GM18519 (cell line): ENCODE results near the gene HIPK2.

Experiments used
- ATAC-seq: cut with Tn5 transposase; IDR thresholded peaks from one replicate; pipeline ENCODE4 v1.9.1; 2021; ENCODE audit warnings: mild to moderate bottlenecking, moderate library complexity; ENCODE audit not compliant: unreplicated experiment, low FRiP score

HIPK2 gene

DNA sequence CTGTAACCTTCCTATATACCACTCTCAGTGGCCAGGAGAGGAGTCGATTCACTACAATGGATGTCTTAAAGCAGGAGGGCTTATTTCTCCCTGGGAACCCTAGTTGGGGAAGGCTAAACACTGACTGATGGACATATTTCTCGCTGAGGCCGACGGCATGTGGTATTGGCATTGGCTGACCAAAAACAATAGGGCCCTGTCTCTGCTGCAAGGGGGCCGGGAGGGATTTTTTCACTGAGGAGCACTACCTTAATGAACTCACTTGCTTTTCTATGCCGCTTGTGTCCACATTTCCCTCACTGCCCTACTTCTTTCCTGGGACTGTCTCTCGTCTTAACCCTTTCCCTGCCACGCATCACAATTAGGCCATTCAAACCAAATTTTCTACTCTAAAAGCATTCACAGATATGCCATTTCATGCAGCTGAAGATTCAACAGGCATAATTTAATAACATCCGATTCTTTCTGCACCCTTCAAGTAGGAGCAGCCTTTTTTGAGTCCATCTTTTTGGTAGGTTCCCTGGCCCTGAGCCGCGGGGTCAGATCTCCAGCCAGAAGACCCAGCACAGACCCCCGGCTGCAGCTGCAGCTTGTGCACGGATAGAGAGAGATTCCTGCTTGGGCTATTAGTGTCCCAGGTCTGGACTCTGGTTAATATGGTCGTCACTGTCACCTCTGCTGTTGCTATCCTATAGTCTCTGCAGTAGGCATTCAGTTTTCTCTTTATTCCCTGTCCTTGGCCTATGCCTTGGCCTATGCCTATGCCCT lies 118.7 kb downstream of the HIPK2 start:
- no peak for ATAC-seq

DNA sequence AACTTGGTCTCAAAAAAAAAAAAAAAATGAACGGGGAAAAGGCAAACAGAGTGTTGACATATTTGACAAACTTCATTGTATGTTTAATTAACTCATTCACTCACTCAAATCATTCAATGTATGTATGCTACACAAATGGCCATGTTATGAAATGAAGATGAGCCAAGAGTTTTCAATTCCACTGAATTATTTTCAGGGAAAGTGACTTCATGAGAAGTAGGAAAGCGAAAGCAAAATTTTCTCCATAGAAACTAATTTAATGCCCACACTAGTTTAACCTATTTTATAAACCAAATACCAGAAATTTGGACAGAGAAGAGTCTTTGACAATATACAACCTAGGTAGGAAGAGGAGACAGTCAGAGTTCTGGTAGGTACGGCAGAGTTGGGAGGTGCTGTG lies 119.5 kb downstream of the HIPK2 start:
- ATAC-seq = no peak

DNA sequence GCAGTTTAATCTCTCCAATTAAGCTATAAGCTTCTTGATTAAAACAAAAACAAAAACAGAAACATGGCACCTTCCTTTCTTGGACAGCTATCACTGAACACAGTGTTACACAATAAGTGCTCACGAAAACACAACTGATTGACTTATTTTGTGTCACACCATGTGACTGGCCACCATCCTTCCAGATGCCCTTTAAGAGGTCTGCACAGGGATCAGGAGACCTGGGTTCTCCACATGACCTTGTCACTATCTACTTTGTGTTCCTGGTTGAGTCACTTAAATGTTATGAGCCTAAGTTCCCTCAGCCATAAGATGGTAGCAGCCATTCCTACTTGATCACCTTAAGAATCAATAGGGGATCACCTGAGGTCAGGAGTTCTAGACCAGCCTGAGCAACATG lies 120.1 kb downstream of the HIPK2 start:
- ATAC-seq = no peak

DNA sequence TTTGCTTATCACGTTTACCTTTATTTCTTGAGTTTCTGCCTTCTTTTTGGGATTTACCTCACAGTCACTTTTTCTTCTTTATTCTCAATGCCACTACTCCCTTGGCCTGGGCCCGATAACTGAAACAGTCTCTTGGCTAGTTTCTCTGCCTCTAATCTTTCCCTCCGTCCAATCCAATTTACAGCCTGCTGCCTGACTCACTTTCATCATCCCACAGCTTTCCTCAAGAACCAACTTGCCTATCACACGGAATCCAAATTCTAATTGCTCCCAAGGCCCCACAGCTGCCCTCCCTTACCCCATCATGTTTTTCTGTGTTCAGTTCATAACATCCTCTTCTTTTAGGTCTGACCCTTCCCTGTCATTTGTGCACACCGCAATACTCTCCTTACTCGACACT lies 121.4 kb downstream of the HIPK2 start:
- no peak for ATAC-seq

DNA sequence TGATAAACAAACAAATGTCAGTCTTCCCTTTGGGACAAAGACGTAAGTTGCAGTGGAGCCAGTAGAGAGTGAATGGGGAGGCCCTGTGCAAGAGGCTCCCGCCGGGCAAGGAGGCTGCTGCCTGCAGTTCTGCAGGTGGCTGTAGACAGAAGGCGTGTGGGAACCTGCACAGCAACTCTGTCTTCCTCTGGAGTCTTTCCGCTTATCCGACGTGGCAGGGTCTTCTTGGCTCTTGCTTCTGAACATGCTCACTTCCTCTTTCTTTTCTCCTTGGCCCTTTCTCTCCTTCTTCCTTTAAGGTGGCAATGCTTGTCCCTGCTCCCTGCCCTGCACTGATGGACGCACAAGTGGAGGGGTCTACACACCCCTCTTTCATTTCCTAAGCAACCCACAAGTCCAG lies 122.5 kb downstream of the HIPK2 start:
- ATAC-seq = no peak

DNA sequence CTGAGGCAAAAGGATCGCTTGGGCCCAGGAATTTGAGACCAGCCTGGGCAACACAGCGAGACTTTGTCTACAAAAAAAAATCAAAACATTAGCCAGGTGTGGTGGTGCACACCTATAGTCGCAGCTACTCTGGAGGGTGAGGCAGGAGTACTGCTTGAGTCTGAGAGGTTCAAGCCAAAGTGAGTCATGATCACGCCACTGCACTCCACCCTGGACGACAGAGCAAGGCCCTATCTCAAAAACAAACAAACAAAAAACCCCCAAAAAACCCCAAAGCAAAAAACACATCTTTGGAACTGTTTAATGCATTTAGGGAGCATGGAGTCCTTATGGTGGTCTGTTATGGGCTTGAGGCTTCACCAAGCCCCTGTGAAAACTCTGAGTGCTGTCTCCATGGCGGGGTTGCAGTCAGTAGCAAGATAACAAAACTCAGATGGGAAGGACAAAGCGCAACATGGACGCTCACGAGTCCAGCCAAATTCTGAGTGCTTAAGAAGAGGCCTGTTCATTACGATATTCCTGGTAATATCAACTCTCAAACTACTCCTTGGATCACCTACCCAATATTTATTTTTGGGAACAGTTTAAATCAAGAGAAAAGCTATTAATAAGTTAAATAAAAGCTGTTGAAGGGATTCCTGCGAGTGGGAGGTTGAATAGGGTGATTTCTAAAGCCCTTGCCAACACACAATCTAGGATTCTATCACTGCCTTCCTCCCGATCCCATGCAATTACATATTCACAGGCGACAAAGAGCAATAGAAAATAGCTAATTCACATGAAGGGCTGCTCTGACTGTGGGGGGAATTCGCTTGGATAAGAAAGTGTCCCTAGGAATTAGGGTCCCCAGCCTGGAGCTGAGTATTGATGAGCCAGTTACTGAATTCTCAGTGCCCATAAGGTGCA lies 123.3 kb downstream of the HIPK2 start:
- ATAC-seq = no peak

DNA sequence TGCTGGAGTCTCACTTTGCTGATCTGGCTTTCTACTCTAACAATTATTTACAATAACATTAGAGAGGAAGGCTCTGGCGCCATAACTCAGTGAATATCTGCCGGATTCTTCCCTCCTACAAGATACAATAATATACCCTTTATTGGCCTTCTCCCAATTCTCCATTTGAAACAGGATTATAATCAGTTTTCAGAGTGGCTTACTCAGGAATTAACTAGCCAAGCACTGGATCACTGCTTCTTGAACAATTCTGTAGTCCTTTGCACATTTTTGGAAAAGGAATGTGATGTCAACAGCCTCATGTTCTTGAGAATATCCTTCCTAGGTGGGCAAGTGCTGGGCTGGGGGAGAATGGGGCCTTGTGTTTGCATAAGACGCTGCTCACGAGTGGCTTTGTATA lies 125.9 kb downstream of the HIPK2 start:
- ATAC-seq = no peak

DNA sequence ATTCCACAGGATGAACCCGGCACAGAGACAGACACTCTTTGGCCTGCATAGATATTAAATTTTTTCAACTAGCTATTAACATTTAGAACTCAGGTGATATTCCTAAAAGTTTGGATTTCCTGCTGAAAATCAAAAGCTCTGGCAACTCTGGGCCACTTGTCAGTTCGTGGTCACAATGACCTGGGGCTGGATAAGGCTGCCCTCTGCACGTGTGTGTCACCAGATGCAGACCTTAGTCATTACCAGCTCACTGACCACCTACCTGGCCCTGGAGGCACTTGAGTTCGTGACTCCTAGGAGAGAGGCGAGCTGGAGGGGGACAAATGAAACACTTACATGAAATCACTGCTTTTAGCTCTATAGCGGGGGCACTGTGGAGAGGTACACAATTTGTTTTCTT lies 126.5 kb downstream of the HIPK2 start:
- no peak for ATAC-seq

DNA sequence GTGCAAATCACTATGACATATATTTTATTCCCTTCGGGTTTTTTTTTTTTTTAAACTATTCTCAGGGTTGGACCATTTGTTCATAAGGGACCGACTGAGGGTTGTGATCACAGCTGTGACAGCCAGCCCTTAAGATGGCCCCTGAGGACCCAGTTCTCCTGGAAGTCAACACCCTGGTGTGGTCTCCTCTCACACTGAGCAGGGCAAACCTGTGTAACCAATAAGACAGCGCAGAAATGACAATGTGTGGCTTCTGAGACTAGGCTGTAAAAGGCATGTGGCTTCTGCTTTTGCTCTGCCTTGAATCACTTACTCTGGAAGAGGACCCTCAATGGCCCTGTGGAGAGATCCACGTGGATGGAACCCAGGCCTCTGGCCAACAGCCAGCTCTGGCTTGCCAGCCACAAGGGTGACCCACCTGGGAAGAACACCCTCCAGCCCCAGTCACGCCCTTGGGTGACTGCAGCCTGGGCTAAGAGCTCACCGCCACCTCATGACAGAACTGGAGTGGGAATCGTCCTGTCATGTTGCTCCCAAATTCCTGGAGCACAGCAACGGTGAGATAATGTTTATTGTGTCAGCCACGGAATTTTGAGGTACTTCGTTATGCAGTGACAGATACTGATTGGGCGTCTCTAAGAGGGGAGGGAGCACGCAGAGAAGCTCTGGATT lies 127.2 kb downstream of the HIPK2 start:
- ATAC-seq = no peak

DNA sequence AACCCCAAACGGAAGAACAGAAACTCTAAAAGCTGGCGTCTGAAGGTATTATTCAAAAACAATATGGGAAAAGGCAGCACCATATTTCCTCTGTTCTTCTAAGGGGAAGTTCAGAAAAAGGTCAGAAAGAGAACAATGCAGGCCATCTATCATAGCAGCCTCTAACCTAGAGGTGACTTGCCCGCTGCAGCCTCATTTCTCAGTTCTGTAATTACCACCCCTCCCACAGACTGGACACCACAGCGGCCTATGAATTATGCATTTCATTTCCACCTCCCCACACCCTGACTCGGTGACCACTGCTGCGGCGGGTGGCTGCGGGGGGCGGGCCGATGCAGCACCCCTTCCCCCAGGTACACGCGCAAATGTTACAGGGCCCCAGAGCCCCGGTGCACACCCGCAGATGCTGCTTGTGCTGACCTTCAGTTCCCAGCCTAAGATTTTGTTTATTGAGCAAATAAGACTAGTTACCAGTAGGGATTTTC lies 128.8 kb downstream of the HIPK2 start:
- ATAC-seq = peak; percentile 64

DNA sequence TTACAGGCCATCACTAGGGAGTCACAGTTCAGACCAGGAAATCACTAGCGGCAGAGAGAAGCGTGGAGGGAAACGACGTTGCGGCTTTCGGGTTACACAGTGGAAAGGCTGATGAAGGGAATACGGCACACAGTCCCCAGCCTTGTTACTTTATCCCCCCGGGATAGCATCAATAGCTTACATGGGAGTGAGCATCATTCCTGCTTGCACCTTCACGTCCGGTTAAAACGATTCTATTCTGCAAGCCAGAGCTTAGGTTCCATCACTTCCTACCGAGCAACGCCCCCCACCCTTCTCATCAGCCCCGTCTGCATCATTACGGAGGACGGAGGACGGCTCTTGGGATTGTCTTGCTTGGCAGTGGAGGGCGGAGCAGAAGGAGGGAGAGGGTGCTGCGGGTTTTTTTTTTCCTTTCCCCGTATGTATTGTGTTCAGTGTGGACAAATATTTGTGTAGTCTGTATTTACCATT lies 129.4 kb downstream of the HIPK2 start:
- ATAC-seq = no peak

DNA sequence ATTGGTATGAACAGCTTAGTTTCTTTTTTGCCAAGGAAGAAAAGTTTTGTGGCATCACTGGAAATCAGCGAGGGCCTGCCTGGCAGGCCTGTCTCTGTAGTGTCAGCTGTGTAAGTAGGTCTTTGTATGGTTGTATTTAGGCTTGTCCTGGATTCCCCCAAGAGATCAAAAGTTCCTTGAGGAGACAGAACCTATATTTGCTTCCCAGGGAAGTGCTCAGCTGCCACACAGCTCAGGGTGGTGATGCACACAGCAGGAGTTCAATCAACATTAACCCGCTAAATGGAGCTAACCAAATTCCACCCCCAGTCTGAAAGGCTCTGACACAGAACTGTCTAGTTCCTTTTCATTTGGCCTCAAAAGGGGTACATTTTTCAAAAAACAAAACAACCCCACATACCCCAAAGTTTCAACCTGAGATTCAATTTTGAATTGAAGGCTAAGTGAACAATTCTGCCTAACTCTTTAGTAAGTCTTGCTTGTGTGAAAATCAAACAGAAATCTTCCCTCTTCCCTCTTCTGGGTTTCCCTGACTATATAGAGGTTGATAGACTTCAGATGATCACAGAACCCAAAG lies 129.9 kb downstream of the HIPK2 start:
- no peak for ATAC-seq

DNA sequence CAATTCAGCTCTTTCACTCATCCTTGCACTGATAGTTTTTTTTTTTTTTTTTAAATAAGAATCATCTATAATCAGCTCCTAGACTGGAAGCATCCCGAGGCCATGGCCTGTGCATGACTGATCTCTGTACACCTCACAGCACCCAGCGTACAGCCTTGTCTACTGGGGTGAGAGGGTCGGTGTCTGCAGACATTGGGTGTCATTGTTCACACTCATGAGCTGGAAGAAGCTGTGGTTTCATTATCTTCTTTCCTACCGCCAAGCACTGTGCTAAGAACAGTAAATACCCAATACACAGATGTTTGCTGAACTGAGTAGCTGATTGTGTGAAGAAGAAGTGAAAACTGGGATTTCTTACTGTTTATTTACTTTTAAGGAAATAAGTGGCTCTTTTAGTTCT lies 130.7 kb downstream of the HIPK2 start:
- no peak for ATAC-seq

DNA sequence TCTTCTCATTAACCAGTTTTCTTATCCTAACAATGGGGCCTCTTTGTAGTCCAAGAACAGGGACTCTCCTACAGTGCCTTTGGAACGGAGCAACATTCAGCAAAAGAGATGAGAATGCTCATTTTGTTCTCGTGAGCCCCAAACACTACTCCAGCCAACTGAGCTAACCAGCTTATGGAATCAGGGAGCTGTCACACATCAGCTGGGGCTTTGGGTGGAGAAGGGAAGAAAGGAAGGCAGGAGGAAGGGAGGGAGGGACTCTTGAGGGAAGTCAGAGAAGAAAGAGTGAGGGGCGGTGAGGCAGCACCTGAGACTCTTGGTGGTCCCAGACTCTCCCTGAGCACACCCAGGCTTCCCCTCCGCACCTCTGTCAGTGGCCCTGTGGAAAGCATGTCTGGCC lies 131.2 kb downstream of the HIPK2 start:
- ATAC-seq = no peak

DNA sequence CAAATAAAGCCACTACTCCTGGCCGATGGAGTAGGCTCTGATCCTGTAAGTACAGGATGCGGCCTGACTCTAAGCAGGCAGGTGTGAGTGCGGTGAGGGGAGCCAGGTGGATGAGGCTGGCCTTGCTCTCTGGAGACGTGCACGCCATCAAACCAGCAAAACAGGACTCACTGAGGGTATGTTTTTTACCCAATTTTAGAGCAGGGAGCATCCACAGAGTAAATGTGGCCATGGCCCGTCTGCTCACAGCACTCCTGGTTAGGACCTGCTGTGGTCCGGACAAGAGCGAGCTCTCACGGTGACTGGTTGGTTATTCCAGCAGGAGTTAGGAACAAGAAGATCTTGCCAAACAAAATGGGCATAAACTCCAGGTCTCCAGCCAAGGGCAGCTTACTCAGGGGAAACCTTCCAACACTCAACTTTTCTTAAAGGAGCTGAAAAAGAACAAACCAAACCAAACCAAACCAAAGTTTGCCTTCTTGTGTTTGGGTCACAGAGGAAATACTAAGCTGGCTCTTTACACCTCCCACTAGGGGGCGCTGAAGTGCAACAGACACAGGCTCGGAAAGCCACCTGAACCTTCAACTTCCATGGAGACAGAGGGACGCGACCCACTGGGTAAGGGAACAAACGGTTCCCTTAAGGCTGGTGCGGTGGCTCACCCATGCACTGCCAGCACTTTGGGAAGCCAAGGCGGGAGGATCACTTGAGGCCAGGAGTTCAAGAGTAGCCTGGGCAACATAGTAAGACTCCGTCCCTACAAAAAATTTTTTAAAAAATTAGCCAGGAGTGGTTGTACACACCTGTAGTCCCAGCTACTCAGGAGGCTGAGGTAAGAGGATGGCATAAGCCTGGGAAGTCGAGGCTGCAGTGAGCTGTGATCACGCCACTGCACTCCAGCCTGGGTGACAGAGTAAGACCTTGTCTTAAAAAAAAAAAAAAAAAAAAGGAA lies 131.9 kb downstream of the HIPK2 start:
- ATAC-seq = no peak

DNA sequence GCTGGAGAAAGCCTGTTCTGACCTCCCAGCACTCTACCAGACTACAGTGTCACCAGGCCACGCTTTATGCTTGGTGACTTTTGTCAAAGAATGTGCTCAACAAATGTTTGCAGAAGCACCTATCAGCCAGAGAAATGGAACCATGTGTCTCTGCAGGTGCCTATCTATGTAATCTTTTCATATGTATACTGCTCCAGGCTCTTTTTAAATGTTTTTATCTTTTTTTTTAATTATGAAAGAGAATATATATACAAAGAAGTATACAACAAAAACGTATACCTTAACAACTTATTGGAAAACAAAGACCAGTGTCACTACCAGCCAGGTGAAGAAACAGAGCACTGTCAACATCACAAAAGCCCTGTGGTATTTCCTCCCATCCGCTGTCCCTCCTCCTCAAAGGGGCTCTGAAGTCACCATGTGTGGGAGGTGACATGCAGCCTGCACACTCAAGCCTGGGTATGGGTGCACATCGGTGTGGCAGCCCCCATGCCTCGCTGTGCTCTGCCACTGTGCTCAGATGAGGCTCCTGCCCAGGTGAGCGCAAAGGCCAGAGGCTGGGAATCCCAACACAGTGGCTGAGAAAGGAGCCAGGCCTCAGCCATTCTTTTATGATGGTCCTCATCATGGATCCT lies 133.7 kb downstream of the HIPK2 start:
- ATAC-seq = no peak

DNA sequence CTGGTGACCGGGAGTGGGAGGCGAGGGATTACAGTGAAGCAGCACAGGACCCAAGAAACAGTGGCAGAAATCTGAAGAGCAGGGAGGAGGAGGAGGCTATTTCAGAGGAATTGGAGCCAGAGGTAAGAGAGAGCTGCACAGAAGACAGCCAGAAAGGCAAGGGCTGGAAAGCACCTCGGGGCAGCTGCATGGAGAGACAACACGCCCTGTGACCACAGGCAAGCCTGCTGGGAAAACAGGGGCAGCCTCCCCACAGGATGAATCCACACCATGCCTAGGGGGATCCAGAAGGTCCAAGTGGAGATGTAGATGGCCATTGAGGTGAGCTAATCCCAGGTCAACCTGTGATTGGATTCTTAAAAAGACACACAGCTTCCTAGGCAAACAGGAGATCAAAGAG lies 135.5 kb downstream of the HIPK2 start:
- no peak for ATAC-seq

DNA sequence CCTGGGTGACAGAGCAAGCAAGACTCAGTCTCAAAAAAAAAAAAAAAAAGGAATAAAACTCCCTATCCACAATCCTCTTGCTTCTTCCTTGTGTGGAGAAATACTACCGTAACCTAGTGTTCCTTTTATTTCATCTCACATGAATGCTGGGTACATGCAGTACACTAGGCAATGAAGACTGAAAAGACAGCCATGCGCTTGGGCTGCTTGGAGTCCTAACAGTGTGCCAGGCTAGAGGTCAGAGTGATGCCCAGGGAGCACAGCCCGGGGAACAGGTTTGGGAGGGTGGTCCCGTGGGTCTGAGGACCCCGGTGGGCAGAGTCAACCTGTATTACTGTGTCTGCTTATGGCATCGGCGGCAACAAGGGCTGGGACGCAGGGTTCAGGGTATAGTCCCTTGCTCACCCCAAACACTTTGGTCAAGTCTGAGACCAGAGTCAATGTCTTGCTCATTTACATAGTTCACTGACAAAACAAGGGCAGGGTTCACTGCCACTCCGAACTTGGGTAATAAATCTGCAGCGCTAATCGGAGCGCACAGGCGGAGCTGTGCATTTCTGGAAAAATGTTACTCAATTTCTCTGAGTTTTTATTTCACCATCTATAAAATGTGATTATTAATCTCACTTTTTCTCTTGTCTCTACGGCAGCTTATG lies 136.3 kb downstream of the HIPK2 start:
- no peak for ATAC-seq

DNA sequence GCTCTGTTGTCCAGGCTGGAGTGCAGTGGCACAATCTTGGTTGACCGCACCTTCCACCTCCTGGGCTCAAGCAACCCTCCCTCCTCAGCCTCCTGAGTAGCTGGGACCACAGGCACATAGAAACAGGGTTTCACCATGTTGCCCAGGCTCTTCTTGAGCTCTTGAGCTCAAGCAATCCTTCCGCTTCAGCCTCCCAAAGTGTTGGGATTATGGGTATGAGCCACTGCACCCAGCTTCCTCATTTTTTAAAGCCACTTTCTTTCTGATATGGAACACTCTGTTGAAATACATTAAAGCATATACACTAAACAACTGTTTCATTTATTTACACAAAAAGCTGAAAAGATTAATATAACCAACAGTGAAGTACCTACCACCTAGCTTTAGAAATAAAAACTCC lies 137.1 kb downstream of the HIPK2 start:
- no peak for ATAC-seq
